Pancreas (tissue), 10 donors: ENCODE results near the gene STT3B. TPM values are rescaled to one million over a fixed set of nuclear protein-coding genes. Genes with fewer than 3 reads are reported as not detected.

ENCODE experiments used
- ATAC-seq, 4 donors: fragments of 200-7000 bp; cut with Tn5 transposase; one replicate each; pipeline versions ENCODE4 v1.8.0 to v1.9.1; 2020; ENCODE audit warnings: mild to moderate bottlenecking in 4 of 4, moderate library complexity in 4 of 4
- DNase-seq, 6 donors: peaks; one replicate each; pipeline ENCODE4 v3.0.0-alpha.2; 2020
- FAIRE-seq: peaks from 2 replicates; lab custom pipeline; 2012; peaks lifted over from hg19 to GRCh38; lab: Jason Lieb, UNC
- H3K27ac ChIP-seq, 4 donors: fragments of 200-600 bp; sonication (generic); 1 replicate in 3 of 4; 2 replicates in 1 of 4; pipeline versions ENCODE4 v1.5.0 to v1.8.0; 2020
- H3K27me3 ChIP-seq, 4 donors: fragments of 200-600 bp; one replicate each; pipeline ENCODE4 v1.8.0; 2021
- H3K36me3 ChIP-seq, 3 donors: fragments of 200-600 bp; sonication (generic) in 1 of 3; one replicate each; pipeline versions ENCODE4 v1.5.0 to v1.8.0; 2020 to 2021
- H3K4me1 ChIP-seq, 3 donors: fragments of 200-600 bp; one replicate each; pipeline ENCODE4 v1.8.0; 2021
- H3K4me3 ChIP-seq, 4 donors: fragments of 200-600 bp; sonication (generic) in 2 of 4; one replicate each; pipeline versions ENCODE4 v1.5.0 to v1.8.0; 2020 to 2021
- H3K9me3 ChIP-seq, 4 donors: fragments of 200-600 bp; one replicate each; pipeline ENCODE4 v1.8.0; 2021
- WGBS, 2 donors: extraction: QIAGEN DNeasy Blood & Tissue Kit; methylation state at CpG; one replicate each; pipeline ENCODE4 v1.1.7; 2013; 5-methylcytosine and 5-hydroxymethylcytosine counted together
- intact Hi-C, 3 donors: fragments of 100-400 bp; cut with DNase I; formaldehyde crosslinking; loops; one replicate each; pipeline versions ENCODE4 v1.11.1 to v1.14.2; 2022
- polyA plus RNA-seq, 2 donors: library from polyadenylated mRNA; stranded (reverse); fragments of 200-250 nt; gene quantifications; one replicate each; pipeline ENCODE4 v1.2.3, GENCODE V29; 2013
- total RNA-seq, 6 donors: library from RNA; stranded (reverse); fragmentation: NEBNext Ultra II Directional in 4 of 6; extraction: Animal tissue kit (Norgen Biotek cat#: 25700) in 4 of 6; gene quantifications; one replicate each; pipeline versions ENCODE4 v1.2.1 to v1.2.4, GENCODE V29; 2021 to 2023
- TF ChIP-seq, protein P1 (sequence below), 4 donors: fragments of 200-600 bp; sonication (generic) in 3 of 4; IDR thresholded peaks; one replicate each; pipeline versions ENCODE4 v1.5.0 to v1.8.0; 2021; ENCODE audit warnings: antibody characterized with exemption in 4 of 4
- donor health status: healthy with polysubstance abuse.
- donor health status: DM: no; HTN: no; CAD: no; lungs with moderate emphysema.
- donor health status: DM: no; HTN: no; CAD: no.
- donor health status: control.
- donor health status: control.
- donor health status: Bipolar disorder and iron deficiency.
- donor health status: DM: yes; HTN: yes; CAD: no.
- donor health status: DM: no; HTN: no; CAD: no.
- donor health status: DM: no; HTN: no; CAD: no.
- donor health status: DM: yes; HTN: yes; CAD: no.

The STT3B gene
- total and polyA plus RNA-seq, 8 donors: 23.7 to 61.9 (median 51.0) TPM

GRCh38 chr3:31580645-31581044 lies 47.9 kb downstream of the STT3B start:
- intact Hi-C loops: no loop called here
- 77 to 89% methylated on average over 2 of the region's 2 CpGs for WGBS, 2 donors

GRCh38 chr3:31581660-31582059 lies 48.9 kb downstream of the STT3B start:
- WGBS, 2 donors: 87% methylated on average over 2 of the region's 2 CpGs
- H3K27ac ChIP-seq: no peak overlapping the region
- H3K36me3 ChIP-seq: no peaks in the 10 kb centered on the region
- DNase-seq (no peak), FAIRE-seq (no peak), ATAC-seq (no peak)
- no peaks in the 10 kb centered on the region for H3K9me3 ChIP-seq
- H3K4me1 ChIP-seq: no peaks in the 10 kb centered on the region
- H3K4me3 ChIP-seq: no peak overlapping the region
- TF ChIP-seq, protein P1, sequence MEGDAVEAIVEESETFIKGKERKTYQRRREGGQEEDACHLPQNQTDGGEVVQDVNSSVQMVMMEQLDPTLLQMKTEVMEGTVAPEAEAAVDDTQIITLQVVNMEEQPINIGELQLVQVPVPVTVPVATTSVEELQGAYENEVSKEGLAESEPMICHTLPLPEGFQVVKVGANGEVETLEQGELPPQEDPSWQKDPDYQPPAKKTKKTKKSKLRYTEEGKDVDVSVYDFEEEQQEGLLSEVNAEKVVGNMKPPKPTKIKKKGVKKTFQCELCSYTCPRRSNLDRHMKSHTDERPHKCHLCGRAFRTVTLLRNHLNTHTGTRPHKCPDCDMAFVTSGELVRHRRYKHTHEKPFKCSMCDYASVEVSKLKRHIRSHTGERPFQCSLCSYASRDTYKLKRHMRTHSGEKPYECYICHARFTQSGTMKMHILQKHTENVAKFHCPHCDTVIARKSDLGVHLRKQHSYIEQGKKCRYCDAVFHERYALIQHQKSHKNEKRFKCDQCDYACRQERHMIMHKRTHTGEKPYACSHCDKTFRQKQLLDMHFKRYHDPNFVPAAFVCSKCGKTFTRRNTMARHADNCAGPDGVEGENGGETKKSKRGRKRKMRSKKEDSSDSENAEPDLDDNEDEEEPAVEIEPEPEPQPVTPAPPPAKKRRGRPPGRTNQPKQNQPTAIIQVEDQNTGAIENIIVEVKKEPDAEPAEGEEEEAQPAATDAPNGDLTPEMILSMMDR (IDR thresholded peaks at IDR 0.05): no peak
- no peaks in the 10 kb centered on the region for H3K27me3 ChIP-seq
- intact Hi-C loops: no loop called here

More at GRCh38 chr3:31580645-31581044, 47.9 kb downstream of the STT3B start:
- Histone ChIP-seq H3K4me3 (no peak overlapping the region), H3K27ac (no peak overlapping the region), H3K9me3 (no peaks in the 10 kb centered on the region), H3K36me3 (no peaks in the 10 kb centered on the region), H3K27me3 (no peaks in the 10 kb centered on the region), H3K4me1 (no peaks in the 10 kb centered on the region)
- TF ChIP-seq, protein P1 (IDR thresholded peaks at IDR 0.05): no peak
- FAIRE-seq (no peak), DNase-seq (no peak), ATAC-seq (no peak)

DNA sequence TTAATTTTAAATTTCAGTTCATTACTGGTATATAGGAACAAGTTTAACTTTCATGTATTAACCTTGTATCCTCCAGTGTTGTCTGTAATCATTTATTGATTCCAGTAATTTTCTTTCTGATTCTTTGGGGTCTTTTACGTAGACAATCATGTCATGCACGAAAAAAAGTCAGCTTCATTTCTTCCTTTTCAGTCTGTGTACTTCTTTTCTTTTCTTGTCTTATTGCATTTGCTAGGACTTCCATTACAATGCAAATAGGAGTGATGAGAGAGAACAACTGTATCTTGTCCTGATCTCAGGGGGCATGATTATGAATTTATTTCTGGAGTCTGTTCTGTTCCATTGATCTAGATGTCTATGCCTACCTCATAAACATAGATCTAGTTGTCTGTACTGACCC lies 56.5 kb downstream of the STT3B start:
- TF ChIP-seq, protein P1 (IDR thresholded peaks at IDR 0.05): no peak
- Histone ChIP-seq H3K9me3 (no peaks in the 10 kb centered on the region), H3K27ac (no peak overlapping the region), H3K4me3 (no peak overlapping the region), H3K36me3 (no peaks in the 10 kb centered on the region), H3K4me1 (no peaks in the 10 kb centered on the region), H3K27me3 (no peaks in the 10 kb centered on the region)
- DNase-seq (no peak), ATAC-seq (no peak), FAIRE-seq (no peak)
- WGBS, 2 donors: 99% methylated on average over 2 of the region's 2 CpGs
- intact Hi-C loops: no loop called here

GRCh38 chr3:31590650-31591049 lies 57.9 kb downstream of the STT3B start:
- WGBS, 2 donors: 94 to 100% methylated on average over 1 of the region's 1 CpG
- no peak for ATAC-seq
- FAIRE-seq: no peak
- intact Hi-C loops: no loop called here
- no peaks in the 10 kb centered on the region for H3K4me1 ChIP-seq
- no peak for DNase-seq
- TF ChIP-seq, protein P1 (IDR thresholded peaks at IDR 0.05): no peak
- H3K9me3 ChIP-seq: no peaks in the 10 kb centered on the region
- no peak overlapping the region for H3K4me3 ChIP-seq
- no peaks in the 10 kb centered on the region for H3K27me3 ChIP-seq
- no peaks in the 10 kb centered on the region for H3K36me3 ChIP-seq
- no peak overlapping the region for H3K27ac ChIP-seq

DNA sequence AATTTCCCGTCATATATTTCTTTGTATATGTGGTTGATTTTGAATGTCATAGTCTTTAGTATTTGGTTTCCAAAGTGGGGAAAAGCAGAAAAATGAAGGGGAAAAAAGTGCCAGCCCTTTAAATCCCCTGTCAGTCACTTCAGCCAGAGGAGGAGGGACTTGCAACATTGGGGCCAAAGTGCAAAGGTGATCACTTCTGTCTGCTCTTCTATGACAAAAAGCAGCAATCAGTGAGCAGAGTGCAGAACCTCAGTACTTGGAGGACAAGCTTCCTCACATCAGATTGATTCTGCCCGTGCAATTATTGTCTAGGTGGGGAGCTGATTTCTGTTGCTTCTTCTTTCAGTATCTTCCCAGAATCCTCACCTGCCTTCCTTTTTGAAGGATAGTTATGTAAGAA lies 60.0 kb downstream of the STT3B start:
- WGBS, 2 donors: 97 to 100% methylated on average over 2 of the region's 2 CpGs
- Histone ChIP-seq H3K27ac (no peak overlapping the region), H3K27me3 (no peaks in the 10 kb centered on the region), H3K4me3 (no peak overlapping the region), H3K9me3 (no peaks in the 10 kb centered on the region), H3K4me1 (no peaks in the 10 kb centered on the region), H3K36me3 (no peaks in the 10 kb centered on the region)
- no peak for ATAC-seq
- DNase-seq: no peak
- TF ChIP-seq, protein P1 (IDR thresholded peaks at IDR 0.05): no peak
- intact Hi-C loops: no loop called here
- no peak for FAIRE-seq
